GM18873 (cell line): Measurements from ENCODE around the gene CTSF.
"Not testable (repeated sequence)": the region's sequence is repeated elsewhere in the genome, so short reads cannot be mapped to it uniquely, and the experiment has no call there.

Source experiments
- ATAC-seq: cut with Tn5 transposase; IDR thresholded peaks from one replicate; pipeline ENCODE4 v1.9.1; 2021; ENCODE audit warnings: mild to moderate bottlenecking, moderate library complexity, moderate number of reproducible peaks; ENCODE audit not compliant: unreplicated experiment, low FRiP score

Gene CTSF

GRCh38 chr11:66591175-66591574, 22.8 kb upstream of the CTSF start:
- ATAC-seq = no peak

- ATAC-seq = no peak
Measured at GRCh38 chr11:66589996-66590675, 21.7 kb upstream of the CTSF start.

- not testable (repeated sequence) for ATAC-seq
Measured at GRCh38 chr11:66589315-66589714, 20.9 kb upstream of the CTSF start.

DNA sequence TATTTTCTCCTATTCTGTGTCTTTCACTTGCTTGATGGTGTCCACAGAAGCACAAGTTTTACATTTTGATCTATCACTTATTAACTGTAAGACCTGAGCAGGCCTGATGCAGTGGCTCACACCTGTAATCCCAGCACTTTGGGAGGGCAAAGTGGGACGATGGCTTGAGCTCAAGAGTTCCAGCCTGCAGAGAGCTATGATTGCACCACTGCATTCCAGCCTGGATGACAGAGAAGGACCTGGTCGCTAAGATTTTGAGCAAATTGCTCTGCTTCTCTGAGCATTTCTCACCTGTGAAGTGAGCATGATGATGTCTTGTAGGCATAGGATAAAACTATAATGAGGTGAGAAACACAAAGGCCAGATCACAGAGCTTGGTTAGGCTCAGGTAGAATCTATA, 17.7 kb upstream of the CTSF start:
- ATAC-seq = no peak

DNA sequence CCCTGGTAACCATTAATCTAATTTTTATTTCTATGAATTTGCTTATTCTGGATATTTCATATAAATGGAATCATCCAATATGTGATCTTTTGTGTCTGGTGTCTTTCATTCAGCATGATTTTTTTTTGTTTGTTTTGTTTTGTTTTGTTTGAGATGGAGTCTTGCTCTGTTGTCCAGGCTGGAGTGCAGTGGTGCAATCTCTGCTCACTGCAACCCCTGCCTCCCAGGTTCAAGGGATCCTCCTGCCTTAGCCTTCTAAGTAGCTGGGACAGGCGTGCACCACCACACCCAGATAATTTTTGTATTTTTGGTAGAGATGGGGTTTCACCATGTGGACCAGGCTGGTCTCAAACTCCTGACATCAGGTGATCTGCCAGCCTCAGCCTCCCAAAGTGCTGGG, 17.0 kb upstream of the CTSF start:
- ATAC-seq = not testable (repeated sequence)

DNA sequence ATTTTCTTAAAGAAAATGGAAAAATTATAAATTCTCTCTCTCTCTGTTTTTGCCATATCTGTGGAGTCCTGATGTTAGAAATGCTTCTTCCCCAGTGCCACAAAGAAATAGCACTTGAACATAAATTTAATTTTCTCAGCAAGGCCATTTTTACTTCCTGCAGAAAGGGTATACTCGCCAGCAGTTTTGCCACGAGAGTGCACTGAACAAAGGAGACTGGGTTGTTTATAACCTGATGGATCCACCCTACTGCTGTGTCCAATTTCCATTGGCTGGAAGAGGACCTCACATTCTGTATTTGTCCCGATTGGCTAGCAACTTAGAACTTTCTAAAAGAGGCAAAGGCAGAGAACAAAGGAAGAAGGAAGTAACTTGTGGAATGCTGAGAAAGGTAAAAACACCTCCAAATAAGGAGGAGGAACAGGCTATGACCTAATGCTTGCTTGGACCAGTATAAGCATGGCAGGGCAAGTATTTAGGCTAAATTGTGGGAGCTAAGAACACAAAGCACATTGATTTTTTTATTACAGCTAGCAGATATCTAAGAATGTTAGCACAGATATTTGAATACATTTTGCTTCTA, 14.2 kb upstream of the CTSF start:
- ATAC-seq = not testable (repeated sequence)

- no peak for ATAC-seq
Measured at GRCh38 chr11:66581261-66581660, 12.9 kb upstream of the CTSF start.

DNA sequence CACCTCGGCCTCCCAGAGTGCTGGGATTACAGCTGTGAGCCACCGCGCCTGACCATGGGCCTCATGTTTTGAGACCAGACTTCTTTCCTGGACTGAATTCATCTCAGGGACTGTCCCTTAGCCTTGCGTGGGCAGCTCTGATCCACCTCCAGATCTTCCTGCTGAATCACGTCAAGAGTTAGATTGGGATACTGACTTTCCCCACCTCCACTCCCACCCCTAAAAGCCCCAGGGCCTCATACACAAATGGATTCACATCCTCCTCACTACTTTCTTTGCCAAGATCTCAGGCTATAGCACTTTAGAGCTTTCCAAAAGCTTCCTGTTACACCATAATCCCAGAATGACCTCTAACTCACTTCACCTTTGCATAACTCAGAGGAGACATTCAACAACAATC, 12.4 kb upstream of the CTSF start:
- no peak for ATAC-seq

DNA sequence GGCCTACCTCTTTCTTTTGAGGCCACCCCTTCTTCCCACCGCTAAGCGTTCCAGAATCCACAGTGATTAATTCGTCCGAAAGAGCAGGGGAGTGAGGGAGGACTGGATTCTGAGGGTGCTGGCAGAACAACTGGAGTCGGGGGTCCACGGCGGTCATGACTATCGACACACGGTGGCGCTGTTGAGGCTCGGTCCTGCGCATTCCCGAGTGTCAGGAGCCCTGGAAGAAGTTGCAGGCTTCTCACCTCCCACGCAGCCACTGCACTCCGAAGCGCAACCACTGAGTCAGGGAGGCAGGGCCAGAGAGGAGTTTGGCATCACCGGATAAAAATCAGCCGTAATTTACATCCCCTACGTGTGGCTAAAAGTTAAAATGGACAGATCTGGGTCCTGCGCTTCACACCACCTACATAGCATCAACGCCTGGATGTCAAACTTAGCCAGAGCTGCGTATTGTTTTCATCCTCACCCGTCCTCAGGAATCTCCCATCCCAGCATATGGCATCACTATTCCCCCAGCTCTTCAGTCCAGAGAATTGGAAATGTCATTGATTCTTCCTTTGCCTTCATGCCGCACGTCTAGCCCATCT, 10.7 kb upstream of the CTSF start:
- no peak for ATAC-seq

- no peak for ATAC-seq
Measured at GRCh38 chr11:66570850-66571180, 2.4 kb upstream of the CTSF start.

DNA sequence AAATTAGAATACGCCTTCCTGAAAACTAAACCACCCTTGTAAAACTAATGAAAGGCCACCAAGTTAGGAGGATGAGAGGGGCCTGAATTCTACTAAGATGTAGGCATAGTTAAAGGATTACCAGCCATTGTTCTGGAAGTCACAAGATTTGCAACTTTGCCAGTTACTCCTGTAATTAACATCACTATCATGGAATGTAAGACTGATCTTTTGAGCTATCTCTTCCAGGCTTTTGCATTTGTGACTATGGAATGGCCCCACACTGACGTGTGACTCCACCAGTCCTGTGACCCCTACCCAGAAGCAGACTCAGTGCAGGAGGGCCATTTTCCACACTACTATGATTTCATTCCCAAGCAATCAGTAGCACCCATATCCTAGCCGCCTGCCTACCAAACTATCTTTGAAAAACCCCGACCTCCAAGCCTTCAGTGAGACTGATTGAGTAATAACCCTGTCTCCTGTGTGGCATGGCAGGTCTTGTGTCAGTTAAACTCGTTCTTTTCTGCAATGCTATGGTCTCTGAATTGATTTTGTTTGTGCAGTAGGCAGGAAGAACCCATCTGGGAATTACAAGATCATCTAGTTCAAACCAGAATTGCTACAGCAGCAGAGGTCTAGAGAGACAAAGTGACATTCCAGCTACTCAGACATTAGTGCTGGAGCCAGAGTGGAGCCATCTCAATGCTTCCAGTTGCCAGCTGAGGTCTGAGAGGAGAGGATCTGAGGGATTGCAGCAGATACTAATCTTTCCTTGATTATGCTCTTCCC, 1.9 kb upstream of the CTSF start:
- ATAC-seq = no peak

- no peak for ATAC-seq
Measured at GRCh38 chr11:66569076-66569475, 670 bp upstream of the CTSF start.

DNA sequence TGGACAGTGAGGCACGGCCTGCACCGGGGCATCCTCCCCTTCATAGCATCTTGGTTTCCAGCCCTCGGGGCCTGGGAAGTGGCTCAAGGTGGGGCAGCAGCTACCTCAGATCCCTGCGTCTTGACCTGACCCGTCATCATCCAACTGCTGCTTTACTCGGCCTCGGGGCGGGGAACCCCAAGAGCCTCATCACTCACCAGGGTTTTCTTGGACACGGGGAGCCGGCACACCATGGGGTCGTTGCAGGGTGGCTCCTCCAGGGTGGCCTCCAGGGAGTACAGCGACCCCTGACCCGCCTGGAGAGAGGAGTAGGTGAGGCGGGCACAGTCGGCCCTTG, 651 bp downstream of the CTSF start:
- ATAC-seq = no peak

- ATAC-seq = no peak
Measured at GRCh38 chr11:66566221-66566620, 2.2 kb downstream of the CTSF start.

DNA sequence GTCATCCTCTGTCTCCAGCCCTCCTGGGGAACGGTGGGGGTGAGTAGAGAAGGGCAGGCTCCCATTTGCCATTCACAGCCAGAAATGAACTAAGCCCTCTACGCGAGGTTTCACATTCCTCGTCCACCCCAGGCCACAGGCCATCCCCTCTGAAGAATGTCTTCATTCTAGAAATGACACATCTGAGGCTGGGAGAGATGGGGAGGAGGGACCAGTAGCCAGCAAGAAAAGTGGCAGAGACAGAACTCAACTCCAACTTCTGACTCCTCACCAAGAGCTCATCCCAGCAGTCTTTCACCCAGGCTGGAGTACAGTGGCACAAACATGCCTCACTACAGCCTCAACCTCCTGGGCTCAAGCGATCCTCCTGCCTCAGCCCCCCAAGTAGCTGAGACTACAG, 3.4 kb downstream of the CTSF start:
- no peak for ATAC-seq

- no peak for ATAC-seq
Measured at GRCh38 chr11:66564538-66564937, 3.9 kb downstream of the CTSF start.

DNA sequence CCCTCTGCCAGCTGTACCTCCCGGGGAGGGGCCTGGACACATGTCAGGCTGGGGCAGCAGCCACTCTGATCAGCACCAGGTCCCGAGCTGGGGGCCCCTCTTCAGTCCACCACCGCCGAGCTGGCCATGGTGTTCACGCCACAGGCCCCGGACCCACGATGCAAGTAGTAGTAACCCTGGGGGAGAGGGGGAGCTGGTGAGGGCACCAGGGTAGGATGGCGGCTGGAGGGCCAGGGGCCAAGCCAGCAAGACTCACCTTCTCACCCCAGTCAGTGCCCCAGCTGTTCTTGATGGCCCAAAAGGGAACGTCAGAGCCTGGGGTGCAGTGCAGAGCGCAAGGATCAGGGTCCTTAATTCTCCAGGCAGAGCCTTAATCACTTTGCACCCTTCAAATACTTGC, 4.6 kb downstream of the CTSF start:
- no peak for ATAC-seq

DNA sequence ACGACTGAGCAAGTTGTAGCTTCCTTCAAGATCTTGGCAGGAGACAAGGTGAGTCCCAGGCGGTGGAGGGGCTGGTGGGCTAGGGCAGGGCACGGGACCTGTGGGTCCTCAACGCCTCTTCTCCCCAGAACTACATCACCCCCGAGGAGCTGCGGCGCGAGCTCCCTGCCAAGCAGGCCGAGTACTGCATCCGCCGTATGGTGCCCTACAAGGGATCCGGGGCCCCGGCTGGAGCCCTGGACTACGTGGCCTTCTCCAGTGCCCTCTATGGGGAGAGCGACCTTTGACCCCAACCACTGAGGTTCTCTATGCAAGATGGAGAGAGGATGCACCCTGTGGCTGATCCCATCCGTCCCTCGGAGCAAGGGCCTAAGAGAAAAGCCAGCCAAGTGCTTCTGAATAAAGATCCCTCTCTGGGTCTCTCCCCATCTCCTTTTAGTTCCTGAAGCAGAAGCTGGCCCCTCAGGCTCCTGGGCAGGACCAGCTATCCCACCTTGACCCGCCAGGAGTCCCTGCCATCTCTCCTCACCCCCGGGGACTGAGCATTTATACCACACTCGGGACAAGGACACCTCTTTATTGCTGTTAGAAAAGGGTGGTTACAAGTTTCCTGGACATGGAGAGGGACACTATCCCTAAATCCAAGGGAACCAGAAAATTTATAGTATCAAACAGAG, 5.4 kb downstream of the CTSF start:
- no peak for ATAC-seq

DNA sequence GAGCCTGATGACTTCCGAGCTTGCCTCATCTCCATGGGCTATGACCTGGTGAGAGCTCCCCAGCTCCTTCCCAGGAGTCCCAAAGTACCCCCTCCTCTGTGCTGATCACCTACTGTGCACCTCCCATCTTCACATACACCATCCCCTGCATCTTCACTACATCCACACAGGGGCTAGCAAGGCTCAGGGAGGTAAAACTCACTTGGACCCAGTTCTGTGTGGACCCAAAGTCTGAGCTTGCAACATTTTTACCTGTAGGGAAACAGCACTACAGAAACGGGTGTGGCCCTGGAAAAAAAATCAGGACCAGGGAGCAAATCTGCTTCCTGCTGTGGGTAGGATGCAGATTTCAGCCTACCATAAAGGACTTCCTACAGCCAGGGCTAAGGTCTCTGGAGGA, 6.1 kb downstream of the CTSF start:
- ATAC-seq = no peak

- ATAC-seq = no peak
Measured at GRCh38 chr11:66561975-66562248, 6.5 kb downstream of the CTSF start.

DNA sequence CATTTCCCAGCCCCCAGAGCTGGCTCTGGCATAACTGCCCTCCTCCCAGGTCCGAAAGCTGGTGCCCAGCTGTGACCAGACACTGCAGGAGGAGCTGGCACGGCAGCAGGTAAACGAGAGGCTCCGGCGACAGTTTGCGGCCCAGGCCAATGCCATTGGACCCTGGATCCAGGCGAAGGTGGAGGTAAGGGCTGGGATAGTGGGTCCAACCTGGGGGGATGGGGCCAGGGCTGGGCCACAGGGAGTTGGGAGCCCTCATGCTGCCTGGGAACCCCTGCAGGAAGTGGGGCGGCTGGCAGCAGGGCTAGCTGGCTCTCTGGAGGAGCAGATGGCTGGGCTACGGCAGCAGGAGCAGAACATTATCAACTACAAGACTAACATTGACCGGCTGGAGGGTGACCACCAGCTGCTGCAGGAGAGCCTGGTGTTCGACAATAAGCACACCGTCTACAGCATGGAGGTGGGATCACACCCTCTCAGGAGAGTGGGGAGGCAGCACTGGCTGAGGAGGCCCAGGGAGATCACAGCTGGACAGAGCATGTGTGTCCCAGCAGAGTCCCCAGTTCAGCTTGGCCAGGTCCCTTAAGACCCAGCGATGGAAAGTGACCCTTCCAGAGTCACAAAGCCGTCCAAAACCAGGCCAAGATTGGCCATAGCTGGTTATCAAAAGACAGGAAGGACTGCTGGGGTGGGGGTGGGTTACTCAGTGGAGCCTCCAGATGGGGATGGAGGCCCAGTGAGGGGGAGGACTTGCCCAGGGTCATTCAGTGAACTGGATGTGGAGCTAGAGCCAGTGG, 7.0 kb downstream of the CTSF start:
- no peak for ATAC-seq
